Measurements from ENCODE around the gene OTUB2. TPM values are rescaled to one million over a fixed set of nuclear protein-coding genes. Genes with fewer than 3 reads are reported as not detected.

Gene OTUB2
- total RNA-seq, 3 donors from 2014 or later: 1.3 to 3.5 (median 1.4) TPM

DNA sequence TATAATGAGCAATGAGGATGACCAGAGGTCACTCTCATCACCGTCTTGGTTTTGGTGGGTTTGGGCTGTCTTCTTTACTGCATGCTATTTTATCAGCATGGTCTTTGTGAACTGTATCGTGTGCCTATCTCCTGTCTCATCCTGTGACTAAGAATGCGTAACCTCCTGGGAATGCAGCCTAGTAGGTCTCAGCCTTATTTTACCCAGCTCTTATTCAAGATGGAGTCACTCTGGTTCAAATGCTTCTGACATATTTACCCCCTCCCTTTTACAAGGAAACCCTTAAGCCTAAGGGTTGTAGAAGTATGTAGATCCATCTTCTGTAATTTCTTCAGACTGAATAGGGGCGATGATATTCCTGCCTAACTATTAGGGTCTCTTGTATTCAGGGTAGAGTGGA, 63.3 kb downstream of the OTUB2 start:
- no peaks in the 10 kb centered on the region for H3K9me3 ChIP-seq
- TF ChIP-seq, protein P1, sequence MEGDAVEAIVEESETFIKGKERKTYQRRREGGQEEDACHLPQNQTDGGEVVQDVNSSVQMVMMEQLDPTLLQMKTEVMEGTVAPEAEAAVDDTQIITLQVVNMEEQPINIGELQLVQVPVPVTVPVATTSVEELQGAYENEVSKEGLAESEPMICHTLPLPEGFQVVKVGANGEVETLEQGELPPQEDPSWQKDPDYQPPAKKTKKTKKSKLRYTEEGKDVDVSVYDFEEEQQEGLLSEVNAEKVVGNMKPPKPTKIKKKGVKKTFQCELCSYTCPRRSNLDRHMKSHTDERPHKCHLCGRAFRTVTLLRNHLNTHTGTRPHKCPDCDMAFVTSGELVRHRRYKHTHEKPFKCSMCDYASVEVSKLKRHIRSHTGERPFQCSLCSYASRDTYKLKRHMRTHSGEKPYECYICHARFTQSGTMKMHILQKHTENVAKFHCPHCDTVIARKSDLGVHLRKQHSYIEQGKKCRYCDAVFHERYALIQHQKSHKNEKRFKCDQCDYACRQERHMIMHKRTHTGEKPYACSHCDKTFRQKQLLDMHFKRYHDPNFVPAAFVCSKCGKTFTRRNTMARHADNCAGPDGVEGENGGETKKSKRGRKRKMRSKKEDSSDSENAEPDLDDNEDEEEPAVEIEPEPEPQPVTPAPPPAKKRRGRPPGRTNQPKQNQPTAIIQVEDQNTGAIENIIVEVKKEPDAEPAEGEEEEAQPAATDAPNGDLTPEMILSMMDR (IDR thresholded peaks at IDR 0.05): no peak
- H3K4me1 ChIP-seq (ENCODE audit: low read depth): no peaks in the 10 kb centered on the region
- ATAC-seq (no peak), DNase-seq (no peak)
- no peaks in the 10 kb centered on the region for H3K36me3 ChIP-seq (ENCODE audit: low read depth)
- no peak overlapping the region for H3K4me3 ChIP-seq
- intact Hi-C loops (cut with DNase I, micrococcal nuclease): no loop called here

DNA sequence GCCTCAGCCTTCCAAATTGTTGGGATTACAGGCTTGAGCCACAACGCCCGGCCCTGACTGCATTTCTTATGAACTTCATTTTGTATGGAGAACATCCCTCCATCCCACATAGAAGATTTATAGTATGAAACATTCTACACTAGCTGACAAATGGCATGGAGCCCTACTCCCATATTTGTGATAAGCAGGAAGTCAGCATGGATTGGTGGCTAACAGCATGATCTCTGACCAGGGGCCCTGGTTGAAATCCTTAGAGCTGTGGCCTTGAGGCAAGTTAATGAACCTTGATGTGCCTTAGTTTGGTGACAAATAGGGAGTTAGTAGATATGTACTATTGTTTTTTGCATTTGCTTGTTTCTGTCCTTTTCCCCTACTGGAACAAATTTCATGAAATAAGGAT, 67.3 kb downstream of the OTUB2 start:
- TF ChIP-seq, protein P1 (IDR thresholded peaks at IDR 0.05): no peak
- H3K4me3 ChIP-seq: no peak overlapping the region
- no peaks in the 10 kb centered on the region for H3K4me1 ChIP-seq (ENCODE audit: low read depth)
- no peak for DNase-seq
- no peak for ATAC-seq
- intact Hi-C loops (cut with DNase I, micrococcal nuclease): no loop called here
- H3K36me3 ChIP-seq (ENCODE audit: low read depth): no peaks in the 10 kb centered on the region
- no peaks in the 10 kb centered on the region for H3K9me3 ChIP-seq

DNA sequence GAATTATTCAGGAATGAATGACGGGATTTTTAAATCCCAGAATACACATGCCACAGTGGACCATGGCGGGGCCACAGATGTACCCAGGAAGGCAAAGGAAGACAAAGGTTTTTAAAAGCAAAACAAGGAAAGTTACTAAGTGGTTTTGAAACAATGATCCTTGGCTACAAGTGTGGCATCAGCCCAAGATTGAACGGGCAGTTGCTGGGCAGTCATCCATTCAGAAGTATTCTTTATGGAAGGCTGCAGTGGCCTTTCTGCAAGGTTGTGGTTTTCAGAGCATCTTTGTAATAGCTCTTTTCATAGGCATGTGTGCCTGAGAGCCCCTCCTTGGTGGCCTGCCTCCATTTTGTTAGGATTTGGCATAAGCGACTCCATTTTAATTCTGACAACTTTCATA, 71.0 kb downstream of the OTUB2 start:
- Histone ChIP-seq H3K4me3 (no peak overlapping the region), H3K4me1 (ENCODE audit: low read depth) (no peaks in the 10 kb centered on the region), H3K9me3 (no peaks in the 10 kb centered on the region), H3K36me3 (ENCODE audit: low read depth) (no peaks in the 10 kb centered on the region)
- ATAC-seq (no peak), DNase-seq (no peak)
- TF ChIP-seq, protein P1 (IDR thresholded peaks at IDR 0.05): no peak
- intact Hi-C loops (cut with DNase I, micrococcal nuclease): no loop called here

Other genes with a start within 250 kb of the OTUB2 start
- 10 to 100 TPM in 1 of 3 donors, 1 to 10 TPM in 2; 1.6 to 46.4 (median 3.0) TPM for gene PRIMA1, start 237.9 kb upstream of the OTUB2 start, total RNA-seq
- not detected for gene FAM181A, start 99.0 kb upstream of the OTUB2 start, total RNA-seq
- gene ASB2, start 49.8 kb upstream of the OTUB2 start, total RNA-seq: 10 to 100 TPM in 1 of 3 donors, 1 to 10 TPM in 2; 5.2 to 89.1 (median 8.8) TPM
- gene CCDC197, start 29.0 kb upstream of the OTUB2 start, total RNA-seq: not detected
- gene DDX24, start 54.9 kb downstream of the OTUB2 start, total RNA-seq: 100 to 1,000 TPM in 2 of 3 donors, 10 to 100 TPM in 1; 90.6 to 197 (median 107) TPM
- gene IFI27L1, start 55.0 kb downstream of the OTUB2 start, total RNA-seq: 10 to 100 TPM; 19.9 to 29.9 (median 20.6) TPM
- 1,000 to 10,000 TPM in 1 of 3 donors, 100 to 1,000 TPM in 2; 427 to 1,655 (median 710) TPM for gene IFI27, start 84.4 kb downstream of the OTUB2 start, total RNA-seq
- gene IFI27L2, start 103.3 kb downstream of the OTUB2 start, total RNA-seq: 10 to 100 TPM; 22.4 to 25.5 (median 24.3) TPM
- under 1 TPM in 1 of 3 donors, not detected in 2; 0.13 TPM for gene PPP4R4, start 148.0 kb downstream of the OTUB2 start, total RNA-seq